Ishikawa (cell line): ENCODE measurements around the gene MACROD2.

Experiments used
- CEBPB ChIP-seq: IDR thresholded peaks from 2 replicates; pipeline ENCODE4 v1.6.1; 2012
- CREB1 ChIP-seq: IDR thresholded peaks from 2 replicates; pipeline ENCODE4 v1.6.1; 2012; ENCODE audit warnings: low read depth
- EGR1 ChIP-seq: IDR thresholded peaks from 2 replicates; pipeline ENCODE4 v1.6.1; 2012
- EP300 ChIP-seq: IDR thresholded peaks from 2 replicates; pipeline ENCODE4 v1.6.1; 2012; ENCODE audit warnings: borderline replicate concordance
- FOXM1 ChIP-seq: IDR thresholded peaks from 2 replicates; pipeline ENCODE4 v1.6.1; 2012; ENCODE audit warnings: low read depth, borderline replicate concordance
- MAX ChIP-seq: IDR thresholded peaks from 2 replicates; pipeline ENCODE4 v1.6.1; 2012
- NFIC ChIP-seq: IDR thresholded peaks from 2 replicates; pipeline ENCODE4 v1.6.1; 2012
- RAD21 ChIP-seq: IDR thresholded peaks from 2 replicates; pipeline ENCODE4 v1.6.1; 2012; ENCODE audit warnings: low read depth
- REST ChIP-seq: IDR thresholded peaks from 2 replicates; pipeline ENCODE4 v1.6.1; 2012; ENCODE audit warnings: low read depth, mild to moderate bottlenecking
- TAF1 ChIP-seq: IDR thresholded peaks from 2 replicates; pipeline ENCODE4 v1.6.1; 2012; ENCODE audit warnings: low read depth, mild to moderate bottlenecking
- TCF12 ChIP-seq: IDR thresholded peaks from 2 replicates; pipeline ENCODE4 v1.6.1; 2012; ENCODE audit warnings: low read depth
- TEAD4 ChIP-seq: IDR thresholded peaks from 2 replicates; pipeline ENCODE4 v1.6.1; 2012
- USF1 ChIP-seq: IDR thresholded peaks from 2 replicates; pipeline ENCODE4 v1.6.1; 2012
- YY1 ChIP-seq: IDR thresholded peaks from 2 replicates; pipeline ENCODE4 v1.6.1; 2012; ENCODE audit warnings: low read depth
- ZBTB7A ChIP-seq: IDR thresholded peaks from 2 replicates; pipeline ENCODE4 v1.6.1; 2012; ENCODE audit warnings: low read depth

The MACROD2 gene

GRCh38 chr20:15239542-15240206 is 1244.4 kb downstream of the MACROD2 start:
- TF ChIP-seq EP300 (no peak), CEBPB (no peak), ZBTB7A (no peak), TAF1 (no peak), CREB1 (no peak), MAX (no peak), USF1 (no peak), RAD21 (no peak), YY1 (no peak), TCF12 (no peak), NFIC (no peak), TEAD4 (no peak), EGR1 (no peak), REST (no peak), FOXM1 (no peak)

GRCh38 chr20:15240801-15241200 is 1245.5 kb downstream of the MACROD2 start:
- TF ChIP-seq TAF1 (no peak), EGR1 (no peak), MAX (no peak), EP300 (no peak), REST (no peak), RAD21 (no peak), TCF12 (no peak), NFIC (no peak), CREB1 (no peak), ZBTB7A (no peak)

GRCh38 chr20:15241681-15242080 is 1246.4 kb downstream of the MACROD2 start:
- TF ChIP-seq MAX (no peak), FOXM1 (no peak), EGR1 (no peak), REST (no peak), RAD21 (no peak), USF1 (no peak), ZBTB7A (no peak)

GRCh38 chr20:15242773-15243172 is 1247.5 kb downstream of the MACROD2 start:
- TF ChIP-seq USF1 (no peak), ZBTB7A (no peak), YY1 (no peak), EGR1 (no peak), MAX (no peak), NFIC (no peak), EP300 (no peak), CEBPB (no peak), FOXM1 (no peak), TAF1 (no peak), CREB1 (no peak), RAD21 (no peak), TCF12 (no peak), TEAD4 (no peak), REST (no peak)
